Tibial nerve (tissue), 4 donors: ENCODE data around the gene SLC9B2.

ENCODE experiments used
- CTCF ChIP-seq, 5 experiments: fragments of 200-600 bp in 3 of 5; fragments of 450-650 bp in 2 of 5; sonication (generic) in 3 of 5; IDR thresholded peaks; one replicate each; pipeline ENCODE4 v1.5.1; 2016 to 2019; ENCODE audit warnings: antibody characterized with exemption in 5 of 5, mild to moderate bottlenecking in 3 of 5, moderate library complexity in 2 of 5
- EP300 ChIP-seq, 2 donors: sonication (generic); formaldehyde crosslinking; IDR thresholded peaks; one replicate each; pipeline ENCODE4 v1.6.1; 2017; ENCODE audit warnings: antibody characterized with exemption in 2 of 2, mild to moderate bottlenecking in 1 of 2
- POLR2A ChIP-seq, 2 donors: fragments of 450-650 bp; IDR thresholded peaks; one replicate each; pipeline ENCODE4 v1.6.1; 2017; ENCODE audit warnings: antibody characterized with exemption in 2 of 2, mild to moderate bottlenecking in 2 of 2, moderate library complexity in 2 of 2

GRCh38 chr4:103002551-103002950, 74.0 kb downstream of the SLC9B2 start:
- TF ChIP-seq CTCF (IDR thresholded peaks at IDR 0.05) (no peak), EP300 (IDR thresholded peaks at IDR 0.05) (no peak), POLR2A (IDR thresholded peaks at IDR 0.05) (no peak)
